ENCODE results near the gene HBEGF.

The HBEGF gene

GRCh38 chr5:140331638-140332037 is 14.8 kb downstream of the HBEGF start:
- no peak for DNase-seq

- DNase-seq = no peak
Measured at GRCh38 chr5:140329739-140330481, 16.5 kb downstream of the HBEGF start.

- no peak for DNase-seq
Measured at GRCh38 chr5:140328036-140328764, 18.2 kb downstream of the HBEGF start.

- DNase-seq = no peak
Measured at GRCh38 chr5:140327589-140327988, 18.8 kb downstream of the HBEGF start.

- DNase-seq = no peak
Measured at GRCh38 chr5:140325486-140325885, 20.9 kb downstream of the HBEGF start.

- peak; percentile 47 to 64 for DNase-seq
Measured at GRCh38 chr5:140324617-140325241, 21.7 kb downstream of the HBEGF start.

- no peak for DNase-seq
Measured at GRCh38 chr5:140324041-140324600, 22.3 kb downstream of the HBEGF start.

GRCh38 chr5:140322751-140323731 is 23.4 kb downstream of the HBEGF start:
- no peak for DNase-seq

GRCh38 chr5:140321796-140322195 is 24.6 kb downstream of the HBEGF start:
- DNase-seq = peak; percentile 98 to 99

- peak; percentile 79 to 85 for DNase-seq
Measured at GRCh38 chr5:140319833-140320232, 26.6 kb downstream of the HBEGF start.

- DNase-seq = no peak
Measured at GRCh38 chr5:140318792-140319191, 27.6 kb downstream of the HBEGF start.

- no peak for DNase-seq
Measured at GRCh38 chr5:140317859-140318258, 28.5 kb downstream of the HBEGF start.

GRCh38 chr5:140312791-140313189 is 33.6 kb downstream of the HBEGF start:
- no peak for DNase-seq

GRCh38 chr5:140312067-140312790 is 34.2 kb downstream of the HBEGF start:
- peak; percentile 68 to 71 for DNase-seq

- no peak for DNase-seq
Measured at GRCh38 chr5:140311011-140311467, 35.4 kb downstream of the HBEGF start.

- DNase-seq = peak in 1 of 2 experiments; percentile 20
Measured at GRCh38 chr5:140310434-140310833, 36.0 kb downstream of the HBEGF start.

GRCh38 chr5:140309706-140310249 is 36.6 kb downstream of the HBEGF start:
- no peak for DNase-seq

- DNase-seq = no peak
Measured at GRCh38 chr5:140305471-140305870, 40.9 kb downstream of the HBEGF start.

GRCh38 chr5:140303966-140304365 is 42.4 kb downstream of the HBEGF start:
- DNase-seq = no peak

GRCh38 chr5:140302786-140303639 is 43.4 kb downstream of the HBEGF start, which contains the start of gene PFDN1:
TSS of gene PFDN1 (minus strand) at chr5:140303101. CDS start at chr5:140303073, 28 bp downstream.
- peak; percentile 93 to 94 for DNase-seq
